Measurements from ENCODE around the gene EIF2S2.

The EIF2S2 gene

DNA sequence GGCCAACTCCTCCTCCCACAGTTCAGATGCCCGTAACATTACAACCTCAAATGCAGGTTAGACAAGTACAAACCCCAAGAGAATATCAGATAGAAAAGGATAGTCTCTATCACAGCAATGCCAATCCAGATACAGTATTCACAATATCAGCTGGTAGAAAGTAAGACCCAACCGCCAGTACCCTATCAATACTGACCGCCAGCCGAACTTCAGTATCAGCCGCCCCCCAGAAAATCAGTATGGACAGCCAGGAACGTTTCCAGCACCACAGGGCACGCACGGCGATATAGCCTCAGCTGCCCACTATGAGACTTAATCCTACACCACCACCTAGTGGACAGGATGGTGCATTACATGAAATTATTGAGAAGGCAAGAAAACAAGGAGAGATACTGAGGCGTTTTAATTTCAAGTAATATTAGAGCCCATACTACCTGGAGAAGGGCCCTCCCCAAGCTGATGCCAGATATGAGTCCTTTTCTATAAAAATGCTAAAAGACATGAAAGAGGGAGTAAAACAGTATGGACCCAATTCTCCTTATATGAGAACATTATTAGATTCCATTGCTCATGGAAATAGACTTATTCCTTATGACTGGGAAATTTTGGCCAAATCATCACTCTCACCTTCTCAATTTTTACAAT is 17.6 kb upstream of the EIF2S2 start:
- Mint-ChIP-seq H3K4me1 (ENCODE audit: low read depth) (peaks cover 10% of the 10 kb centered on the region), H3K4me3 (peak overlapping the region; percentile 46), H3K27me3 (peaks cover 2% of the 10 kb centered on the region), H3K36me3 (no peaks in the 10 kb centered on the region), H3K27ac (no peak overlapping the region), H3K9me3 (ENCODE audit: low read depth) (no peaks in the 10 kb centered on the region)

DNA sequence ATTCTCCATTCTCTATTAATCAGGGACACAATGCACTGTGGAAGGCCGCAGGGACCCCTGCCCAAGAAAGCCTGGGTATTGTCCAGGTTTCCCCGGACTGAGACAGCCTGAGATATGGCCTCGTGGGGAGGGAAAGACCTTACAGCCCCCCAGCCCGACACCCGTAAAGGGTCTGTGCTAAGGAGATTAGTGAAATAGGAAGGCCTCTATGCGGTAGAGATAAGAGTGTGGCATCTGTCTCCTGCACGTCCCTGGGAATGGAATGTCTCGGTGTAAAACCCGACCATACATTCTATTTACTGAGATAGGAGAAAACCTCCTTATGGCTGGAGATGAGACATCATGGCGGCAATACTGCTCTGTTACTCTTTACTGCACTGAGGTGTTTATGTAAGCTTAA is 15.7 kb upstream of the EIF2S2 start:
- Mint-ChIP-seq H3K9me3 (ENCODE audit: low read depth) (no peaks in the 10 kb centered on the region), H3K4me3 (no peak overlapping the region), H3K4me1 (ENCODE audit: low read depth) (peaks cover 16% of the 10 kb centered on the region), H3K27ac (no peak overlapping the region), H3K27me3 (peaks cover 2% of the 10 kb centered on the region), H3K36me3 (no peaks in the 10 kb centered on the region)

DNA sequence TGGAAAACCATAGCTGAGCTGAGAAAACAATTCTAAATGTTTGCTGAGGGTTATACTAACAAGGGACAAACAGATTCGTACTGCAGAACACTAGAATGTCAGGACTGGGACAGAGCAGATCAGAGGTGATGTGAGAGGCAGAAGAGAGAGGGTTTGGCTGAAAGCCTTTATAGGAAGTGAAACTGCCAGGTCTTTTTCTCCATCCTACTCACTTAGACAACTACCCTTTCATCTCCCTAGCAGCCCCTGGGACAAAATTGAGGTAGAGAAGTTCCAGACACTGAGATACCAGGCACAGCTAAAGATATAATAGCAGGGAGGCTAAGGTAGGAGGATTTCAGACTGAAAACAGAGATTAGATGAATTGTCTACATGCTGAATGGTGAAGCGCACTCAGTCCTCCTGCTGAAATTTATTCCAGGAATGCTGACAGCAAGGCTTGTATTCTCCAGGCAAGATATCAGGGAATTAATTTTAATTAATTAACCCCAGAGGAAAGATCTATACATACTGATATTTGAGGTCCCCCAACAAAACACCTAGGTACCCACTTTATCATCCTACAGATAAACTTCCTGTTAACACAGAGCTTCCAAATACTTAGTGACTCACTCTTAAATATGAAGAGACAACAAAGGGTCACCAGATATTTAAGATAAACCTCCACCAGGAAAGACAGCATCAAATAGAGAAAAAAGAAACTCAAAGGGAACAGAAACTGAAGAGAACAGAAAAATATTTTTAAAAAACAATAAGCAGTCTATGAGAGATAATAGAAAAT is 12.6 kb upstream of the EIF2S2 start:
- Mint-ChIP-seq H3K27ac (no peak overlapping the region), H3K36me3 (no peaks in the 10 kb centered on the region), H3K4me3 (no peak overlapping the region), H3K27me3 (peaks cover 2% of the 10 kb centered on the region), H3K9me3 (ENCODE audit: low read depth) (no peaks in the 10 kb centered on the region), H3K4me1 (ENCODE audit: low read depth) (peaks cover 16% of the 10 kb centered on the region)

DNA sequence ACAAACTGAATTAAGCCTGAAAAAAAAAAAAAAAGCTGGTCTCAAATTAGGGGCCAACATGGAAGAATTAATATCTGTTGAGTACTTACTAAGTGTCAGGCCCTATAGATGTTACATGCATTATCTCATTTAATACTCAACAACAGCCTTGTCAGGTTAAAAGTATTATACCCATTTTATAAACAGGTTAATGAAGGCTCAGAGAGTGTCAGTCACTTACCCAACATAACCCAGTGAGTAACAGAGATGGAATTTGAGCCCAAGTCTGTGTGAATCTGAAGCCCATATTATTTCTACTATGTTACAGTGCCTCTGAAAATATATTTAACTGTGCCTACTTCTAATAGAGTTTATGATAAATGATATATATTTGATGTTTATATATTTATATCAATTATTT is 11.3 kb upstream of the EIF2S2 start:
- Mint-ChIP-seq H3K36me3 (no peaks in the 10 kb centered on the region), H3K27me3 (peaks cover 2% of the 10 kb centered on the region), H3K4me3 (no peak overlapping the region), H3K4me1 (ENCODE audit: low read depth) (peaks cover 11% of the 10 kb centered on the region), H3K9me3 (ENCODE audit: low read depth) (no peaks in the 10 kb centered on the region), H3K27ac (no peak overlapping the region)

DNA sequence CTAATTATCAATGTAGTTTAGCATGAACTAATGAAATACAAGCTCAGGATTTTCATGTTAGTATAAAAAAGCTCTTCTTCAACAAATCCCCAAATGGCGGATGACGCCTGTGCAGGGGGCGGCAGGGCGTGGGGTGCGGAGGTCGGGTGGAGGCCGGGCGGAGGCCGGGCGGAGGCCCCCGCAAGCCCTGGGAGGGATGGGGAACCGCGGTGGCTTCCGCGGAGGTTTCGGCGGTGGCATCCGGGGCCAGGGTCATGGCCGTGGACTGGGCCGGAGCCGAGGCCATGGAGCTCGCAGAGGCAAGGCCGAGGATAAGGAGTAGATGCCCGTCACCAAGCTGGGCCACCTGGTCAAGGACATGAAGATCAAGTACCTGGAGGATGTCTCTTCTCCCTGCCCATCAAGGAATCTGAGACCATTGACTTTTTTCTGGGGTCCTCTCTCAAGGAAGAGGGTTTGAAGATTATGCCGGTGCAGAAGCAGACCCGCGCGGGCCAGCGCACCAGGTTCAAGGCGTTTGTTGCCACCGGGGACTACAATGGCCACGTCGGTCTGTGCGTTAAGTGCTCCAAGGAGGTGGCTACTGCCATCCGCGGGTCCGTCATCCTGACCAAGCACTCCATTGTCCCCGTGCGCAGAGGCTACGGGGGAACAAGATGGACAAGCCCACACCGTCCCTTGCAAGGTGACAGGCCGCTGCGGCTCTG is 10.4 kb upstream of the EIF2S2 start:
- Mint-ChIP-seq H3K4me3 (no peak overlapping the region), H3K27me3 (peaks cover 2% of the 10 kb centered on the region), H3K4me1 (ENCODE audit: low read depth) (peaks cover 11% of the 10 kb centered on the region), H3K9me3 (ENCODE audit: low read depth) (no peaks in the 10 kb centered on the region), H3K36me3 (no peaks in the 10 kb centered on the region), H3K27ac (no peak overlapping the region)

DNA sequence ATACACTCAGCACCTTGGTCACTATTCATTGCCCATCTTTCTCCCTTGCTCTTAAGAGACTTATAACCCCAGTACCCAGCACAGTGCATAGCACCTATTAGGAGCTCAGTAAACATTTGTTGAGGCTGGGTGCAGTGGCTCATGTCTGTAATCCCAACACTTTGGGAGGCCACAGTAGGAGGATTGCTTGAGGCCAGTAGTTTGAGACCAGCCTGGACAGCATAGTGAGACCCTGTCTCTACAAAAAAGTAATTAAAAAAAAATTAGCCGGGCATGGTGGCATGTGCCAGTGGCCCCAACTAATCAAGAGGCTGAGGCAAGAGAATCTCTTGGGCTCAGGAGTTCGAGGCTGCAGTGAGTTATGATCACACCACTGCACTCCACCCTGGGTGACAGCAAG is 8.2 kb upstream of the EIF2S2 start:
- no peaks in the 10 kb centered on the region for H3K27me3 Mint-ChIP-seq
- H3K36me3 Mint-ChIP-seq: no peaks in the 10 kb centered on the region
- no peaks in the 10 kb centered on the region for H3K9me3 Mint-ChIP-seq (ENCODE audit: low read depth)
- peaks cover 11% of the 10 kb centered on the region for H3K4me1 Mint-ChIP-seq (ENCODE audit: low read depth)
- no peak overlapping the region for H3K4me3 Mint-ChIP-seq
- H3K27ac Mint-ChIP-seq: no peak overlapping the region

DNA sequence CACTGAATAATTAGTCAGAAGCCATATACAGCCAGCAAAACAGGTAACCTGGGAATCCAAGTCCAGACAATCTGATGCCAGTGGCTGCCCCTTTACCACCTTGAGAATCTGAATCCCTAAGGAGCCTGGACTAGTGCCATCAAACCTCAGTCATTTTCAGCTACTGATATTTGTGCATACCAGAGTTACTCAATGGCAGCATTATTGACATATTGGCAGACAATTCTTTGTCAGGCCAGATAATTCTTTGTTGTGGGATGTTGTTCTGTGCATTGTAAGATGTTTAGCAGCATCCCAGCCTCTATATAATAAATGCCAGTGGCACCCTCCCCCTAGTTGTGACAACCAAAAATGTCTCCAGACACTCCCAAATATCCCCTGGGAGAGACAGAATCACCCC is 3.2 kb upstream of the EIF2S2 start:
- Mint-ChIP-seq H3K4me1 (ENCODE audit: low read depth) (peaks cover 12% of the 10 kb centered on the region), H3K9me3 (ENCODE audit: low read depth) (no peaks in the 10 kb centered on the region), H3K36me3 (peaks cover 4% of the 10 kb centered on the region), H3K27ac (no peak overlapping the region), H3K4me3 (no peak overlapping the region), H3K27me3 (no peaks in the 10 kb centered on the region)

DNA sequence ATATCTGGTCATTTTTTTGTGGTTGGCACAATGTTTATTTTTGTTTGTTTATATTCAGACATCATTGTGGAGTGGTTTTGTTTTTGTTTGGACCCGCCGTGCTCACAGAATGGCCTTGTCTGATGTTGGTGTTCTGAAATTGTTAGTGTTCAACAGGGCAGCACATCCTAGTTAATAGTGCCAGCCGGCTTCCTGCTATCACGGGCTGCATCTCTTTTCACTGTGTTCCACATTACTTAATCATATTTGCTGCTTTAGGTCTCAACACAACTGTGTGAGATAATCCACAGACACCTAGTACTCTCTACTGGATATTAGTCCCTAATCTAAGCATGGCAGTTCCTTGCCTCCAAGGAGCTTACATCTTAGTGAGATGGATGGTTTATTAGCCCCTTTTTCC is 2.8 kb upstream of the EIF2S2 start:
- peak overlapping the region; percentile 43 for H3K4me3 Mint-ChIP-seq
- peaks cover 6% of the 10 kb centered on the region for H3K36me3 Mint-ChIP-seq
- H3K27ac Mint-ChIP-seq: no peak overlapping the region
- no peaks in the 10 kb centered on the region for H3K9me3 Mint-ChIP-seq (ENCODE audit: low read depth)
- H3K4me1 Mint-ChIP-seq (ENCODE audit: low read depth): peaks cover 14% of the 10 kb centered on the region
- H3K27me3 Mint-ChIP-seq: no peaks in the 10 kb centered on the region

DNA sequence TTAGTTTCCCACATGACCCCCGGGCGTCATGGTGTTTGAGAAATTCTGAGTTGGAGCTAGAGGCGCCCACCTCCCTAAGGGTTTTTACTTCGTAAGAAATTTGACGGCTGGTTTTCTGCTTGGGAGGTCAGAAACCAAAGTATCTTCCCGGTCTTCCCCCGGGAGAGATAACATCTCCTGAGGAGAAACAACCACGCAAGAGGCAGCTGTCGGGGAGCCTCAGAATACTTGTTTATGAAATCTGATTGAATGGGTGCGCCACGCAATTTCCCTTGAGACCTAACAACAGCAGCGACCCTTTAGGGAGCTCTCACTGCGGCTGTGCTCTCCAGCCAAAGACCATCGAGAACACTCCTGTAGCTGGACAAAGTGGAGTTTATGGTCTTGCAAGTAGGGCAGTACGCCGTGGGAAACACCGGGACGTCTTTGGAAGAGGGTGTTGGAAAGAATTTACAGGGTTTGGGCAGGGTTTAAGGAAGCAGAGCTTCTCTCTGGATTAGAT is 608 bp upstream of the EIF2S2 start:
- Mint-ChIP-seq H3K4me1 (ENCODE audit: low read depth) (peaks cover 35% of the 10 kb centered on the region), H3K9me3 (ENCODE audit: low read depth) (no peaks in the 10 kb centered on the region), H3K36me3 (peaks cover 11% of the 10 kb centered on the region), H3K4me3 (peak overlapping the region; percentile 94), H3K27me3 (no peaks in the 10 kb centered on the region), H3K27ac (peak overlapping the region; percentile 98)

DNA sequence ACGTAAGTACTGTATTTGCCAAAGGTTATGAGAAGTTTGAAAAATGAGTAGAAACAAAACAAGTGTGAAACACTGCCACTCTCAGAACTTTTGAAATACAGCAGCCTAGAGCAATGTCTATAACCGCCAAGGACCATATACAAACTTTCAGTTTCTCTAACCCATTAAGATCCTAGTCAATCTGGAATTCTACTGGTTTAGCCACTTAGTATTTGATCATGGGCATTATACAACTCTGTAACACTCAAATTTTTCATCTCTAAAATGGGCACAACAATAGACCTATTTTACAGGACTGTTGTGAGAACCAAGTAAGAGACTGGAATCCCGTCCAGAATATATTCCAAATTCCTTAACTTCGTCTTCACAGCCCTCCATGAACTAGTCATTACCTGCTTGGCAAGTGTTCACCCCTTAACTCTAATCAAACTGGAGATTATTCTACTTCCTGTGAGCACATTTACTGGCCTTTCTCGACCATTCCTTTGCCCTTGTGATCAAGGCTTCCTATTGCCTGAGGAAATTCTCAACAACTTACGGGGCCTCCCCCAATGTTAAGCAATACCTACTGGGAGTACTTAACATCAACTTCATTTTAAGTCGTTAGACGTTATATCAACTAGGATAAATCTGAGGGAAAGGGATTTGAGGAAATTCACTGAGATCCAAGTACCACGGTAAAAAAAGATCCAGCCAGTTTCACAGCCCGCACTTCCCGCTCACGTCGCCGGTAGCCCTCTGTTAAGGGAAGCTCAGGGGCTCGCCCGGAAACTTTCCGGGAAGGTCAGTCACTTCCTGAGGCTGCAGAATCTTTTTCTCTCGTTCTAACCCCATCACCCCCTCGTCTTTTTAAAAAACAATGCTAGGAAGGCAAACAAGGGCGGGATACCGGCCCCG is 1.1 kb downstream of the EIF2S2 start:
- H3K36me3 Mint-ChIP-seq: peaks cover 11% of the 10 kb centered on the region
- H3K9me3 Mint-ChIP-seq (ENCODE audit: low read depth): no peaks in the 10 kb centered on the region
- peaks cover 49% of the 10 kb centered on the region for H3K4me1 Mint-ChIP-seq (ENCODE audit: low read depth)
- peak overlapping the region; percentile 94 for H3K4me3 Mint-ChIP-seq
- H3K27me3 Mint-ChIP-seq: no peaks in the 10 kb centered on the region
- peak overlapping the region; percentile 95 for H3K27ac Mint-ChIP-seq

DNA sequence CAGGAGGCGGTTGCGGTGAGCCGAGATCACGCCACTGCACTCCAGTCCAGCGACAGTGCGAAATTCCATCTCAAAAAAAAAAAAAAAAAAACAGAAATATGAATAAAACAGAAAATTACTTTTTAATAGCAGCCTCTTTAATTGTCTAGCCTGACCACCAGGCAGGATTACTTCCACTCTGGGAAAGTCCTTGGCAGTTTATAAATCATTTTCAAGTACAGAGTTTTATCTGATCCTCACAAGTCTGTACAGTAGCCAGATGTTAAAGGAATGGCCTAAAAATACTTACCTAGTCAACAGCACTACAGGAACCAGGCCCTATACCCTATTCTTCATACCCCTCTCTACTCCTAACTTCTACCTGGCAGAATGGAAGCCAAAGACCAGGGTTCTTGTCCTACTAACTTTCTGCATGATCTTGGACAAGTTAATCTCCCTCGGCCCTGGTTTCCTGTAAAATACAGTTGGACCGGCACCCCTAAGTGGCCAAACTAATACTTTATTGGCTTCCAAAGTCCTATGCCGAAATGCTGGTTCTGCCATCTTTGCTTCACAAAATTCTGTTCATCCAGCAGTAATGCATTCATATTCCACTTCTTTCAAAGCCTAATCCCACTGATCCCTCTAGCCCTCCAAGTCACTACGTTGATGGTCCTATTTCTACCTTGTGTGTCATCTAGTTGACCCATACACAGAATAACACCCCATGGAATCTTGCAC is 1.9 kb downstream of the EIF2S2 start:
- no peaks in the 10 kb centered on the region for H3K27me3 Mint-ChIP-seq
- no peaks in the 10 kb centered on the region for H3K9me3 Mint-ChIP-seq (ENCODE audit: low read depth)
- H3K27ac Mint-ChIP-seq: peak overlapping the region; percentile 95
- H3K4me3 Mint-ChIP-seq: peak overlapping the region; percentile 94
- peaks cover 11% of the 10 kb centered on the region for H3K36me3 Mint-ChIP-seq
- H3K4me1 Mint-ChIP-seq (ENCODE audit: low read depth): peaks cover 57% of the 10 kb centered on the region

DNA sequence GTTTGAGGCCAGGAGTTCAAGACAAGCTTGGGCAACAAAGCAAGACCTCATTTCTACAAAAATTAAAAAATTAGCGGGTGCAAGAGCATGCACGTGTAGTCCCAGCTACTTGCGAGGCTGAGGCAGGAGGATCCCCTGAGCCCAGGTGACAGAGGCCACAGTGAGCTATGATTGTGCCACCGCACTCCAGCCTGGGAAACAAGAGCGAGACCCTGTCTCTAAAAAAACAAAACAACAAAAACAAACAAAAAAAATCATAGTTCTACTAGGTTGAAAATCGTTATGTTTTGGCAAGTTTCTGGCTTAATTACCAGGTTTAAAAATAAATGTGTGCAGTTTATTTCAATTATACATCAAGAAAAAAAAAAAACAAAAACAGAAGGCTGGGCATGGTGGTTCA is 2.6 kb downstream of the EIF2S2 start:
- Mint-ChIP-seq H3K9me3 (ENCODE audit: low read depth) (no peaks in the 10 kb centered on the region), H3K27ac (peak overlapping the region; percentile 91), H3K27me3 (no peaks in the 10 kb centered on the region), H3K4me3 (peak overlapping the region; percentile 94), H3K4me1 (ENCODE audit: low read depth) (peaks cover 64% of the 10 kb centered on the region), H3K36me3 (peaks cover 11% of the 10 kb centered on the region)

DNA sequence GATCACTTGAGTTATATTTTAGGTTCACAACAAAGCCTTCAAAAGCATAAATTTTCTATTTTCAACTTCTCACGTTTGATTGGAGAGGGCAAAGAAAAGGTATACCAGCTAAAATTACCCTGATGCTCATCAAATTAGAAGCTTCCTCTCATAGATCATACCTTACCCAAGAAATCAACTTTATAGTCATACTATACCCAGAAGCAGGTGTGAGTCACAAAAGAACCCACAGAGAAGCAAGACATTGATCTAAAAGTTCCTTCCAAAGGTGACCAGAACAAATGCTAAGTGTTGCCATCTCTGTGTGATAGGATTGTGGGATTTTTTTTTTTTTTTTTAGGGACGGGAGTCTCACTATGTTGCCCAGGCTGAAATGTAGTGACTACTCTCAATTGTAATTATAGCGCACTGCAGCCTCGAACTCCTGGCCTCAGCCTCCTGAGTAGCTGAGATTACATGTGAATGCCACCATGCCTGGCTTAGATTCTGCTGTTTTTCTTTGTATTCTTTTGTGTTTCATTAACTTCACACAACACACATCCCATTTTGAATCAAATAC is 3.3 kb downstream of the EIF2S2 start:
- H3K36me3 Mint-ChIP-seq: peaks cover 16% of the 10 kb centered on the region
- peaks cover 70% of the 10 kb centered on the region for H3K4me1 Mint-ChIP-seq (ENCODE audit: low read depth)
- H3K27me3 Mint-ChIP-seq: no peaks in the 10 kb centered on the region
- peak overlapping the region; percentile 91 for H3K27ac Mint-ChIP-seq
- peak overlapping the region; percentile 94 for H3K4me3 Mint-ChIP-seq
- no peaks in the 10 kb centered on the region for H3K9me3 Mint-ChIP-seq (ENCODE audit: low read depth)

Measured in activated naive CD8-positive, alpha-beta T cell (primary cell).